H7 (cell line): ENCODE data around the gene RBPMS2. TPM values are rescaled to one million over a fixed set of nuclear protein-coding genes. Genes with fewer than 3 reads are reported as not detected.

Source experiments
- DNase-seq: peaks from one replicate; pipeline ENCODE4 v3.0.0; 2012
- H3K27me3 ChIP-seq: 2 replicates; pipeline ENCODE4 v1.6.0; 2011; ENCODE audit warnings: mild to moderate bottlenecking, low read length; ENCODE audit not compliant: control insufficient read depth, insufficient read depth
- H3K36me3 ChIP-seq: replicated peaks from 2 replicates; pipeline ENCODE4 v1.5.1; 2011; ENCODE audit warnings: low read length; ENCODE audit not compliant: control insufficient read depth, insufficient read depth
- H3K4me3 ChIP-seq: 2 replicates; pipeline ENCODE4 v1.5.1; 2011; ENCODE audit warnings: low read depth, mild to moderate bottlenecking, control low read depth, low read length, moderate library complexity; ENCODE audit not compliant: insufficient read depth
- total RNA-seq: library from RNA; depleted of rRNA; stranded (reverse); fragments of >200 nt; shearing (Covaris generic); gene quantifications from 2 replicates; pipeline ENCODE4 v1.2.3, GENCODE V29; 2014; rRNA removed

Gene RBPMS2
- total RNA-seq, 1 experiment from 2014 or later: 8.5 TPM

DNA sequence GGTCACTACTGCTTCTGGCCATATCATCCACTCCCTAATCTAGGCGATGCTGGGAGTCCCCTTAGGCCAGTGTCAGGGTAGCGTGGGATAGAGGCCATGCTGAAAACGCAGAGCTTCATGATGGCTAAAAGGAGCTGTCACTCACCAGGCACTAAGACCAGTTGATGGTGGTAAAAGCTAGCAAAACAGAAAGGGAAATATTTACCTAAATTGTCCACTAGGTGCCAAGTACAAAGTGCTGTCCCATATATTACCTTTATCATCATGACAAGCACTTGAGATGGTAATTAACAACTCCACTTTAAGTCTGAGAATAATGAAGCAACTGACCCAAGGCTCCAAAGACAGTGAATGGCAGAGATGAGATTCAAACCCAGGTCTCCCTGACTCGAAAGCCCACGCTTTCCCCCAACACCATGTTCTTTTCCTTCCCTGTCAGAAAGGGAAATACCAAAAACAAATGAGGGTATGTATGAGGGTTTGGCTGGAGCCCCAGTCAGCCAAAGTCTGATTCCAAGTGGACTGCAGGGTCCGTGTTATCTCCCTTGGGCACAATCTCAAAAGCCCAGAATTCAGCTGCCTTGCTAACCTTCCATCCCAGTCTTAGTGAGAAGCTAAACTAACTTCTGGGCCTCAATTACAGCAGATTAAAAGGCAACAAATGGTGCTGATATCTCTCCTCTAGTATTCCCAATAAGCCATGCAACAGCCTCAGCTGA, 84.7 kb downstream of the RBPMS2 start:
- Histone ChIP-seq H3K27me3 (no peaks in the 10 kb centered on the region), H3K4me3 (no peak overlapping the region), H3K36me3 (peaks cover 51% of the 10 kb centered on the region)
- DNase-seq: no peak

DNA sequence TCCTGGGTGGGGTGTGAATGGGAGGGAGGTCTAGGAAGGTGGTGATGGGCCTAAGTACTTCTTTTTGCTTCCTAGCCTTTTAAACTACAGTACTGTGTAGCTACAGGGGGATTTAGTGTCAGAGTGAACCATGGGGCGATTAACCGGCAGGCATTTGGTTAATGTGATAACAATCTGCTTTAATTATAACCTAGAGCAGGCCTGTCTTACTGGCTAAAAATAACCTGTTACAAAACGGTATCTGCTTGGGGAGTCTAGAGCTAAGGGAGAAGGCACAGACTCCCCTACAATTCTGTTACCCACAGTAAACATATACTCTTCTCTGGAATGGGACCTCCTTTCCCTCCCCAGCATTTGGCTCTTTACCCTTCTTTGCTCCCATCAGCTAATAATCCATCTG, 85.4 kb downstream of the RBPMS2 start:
- no peak for DNase-seq
- H3K4me3 ChIP-seq: no peak overlapping the region
- peaks cover 44% of the 10 kb centered on the region for H3K36me3 ChIP-seq
- H3K27me3 ChIP-seq: no peaks in the 10 kb centered on the region

Other genes starting within 250 kb of the RBPMS2 start
- gene PIF1, start 50.1 kb upstream of the RBPMS2 start, total RNA-seq: 100 and 124 TPM in 2 replicates
- gene PLEKHO2, start 66.3 kb upstream of the RBPMS2 start, total RNA-seq: 14.5 and 17.0 TPM in 2 replicates
- 4.8 and 4.9 TPM in 2 replicates for gene ANKDD1A, start 136.3 kb upstream of the RBPMS2 start, total RNA-seq
- 53.2 and 59.9 TPM in 2 replicates for gene SPG21, start 214.3 kb upstream of the RBPMS2 start, total RNA-seq